Measurements from ENCODE around the gene C1orf35. TPM values are rescaled to one million over a fixed set of nuclear protein-coding genes. Genes with fewer than 3 reads are reported as not detected.

C1orf35 gene
- total and polyA plus RNA-seq, 2 experiments from 2014 or later: 36.2 to 43.7 TPM

GRCh38 chr1:228079601-228080263 is 23.4 kb downstream of the C1orf35 start:
- H3K36me3 ChIP-seq: no peaks in the 10 kb centered on the region
- peaks cover 13% of the 10 kb centered on the region for H3K4me1 ChIP-seq (ENCODE audit: low read depth)
- no peaks in the 10 kb centered on the region for H3K27me3 ChIP-seq
- no peak for DNase-seq (ENCODE audit: low read depth in 1 of 2, low spot score in 1 of 2)
- no peaks in the 10 kb centered on the region for H3K9me3 ChIP-seq (ENCODE audit: low read depth)
- no peak overlapping the region for H3K27ac ChIP-seq
- H3K4me3 ChIP-seq: no peak overlapping the region
- TF ChIP-seq CTCF (IDR thresholded peaks at IDR 0.05; ENCODE audit: low read depth, low read length): no peak

GRCh38 chr1:228079013-228079412 is 24.1 kb downstream of the C1orf35 start:
- Histone ChIP-seq H3K4me1 (ENCODE audit: low read depth) (peaks cover 6% of the 10 kb centered on the region), H3K27ac (no peak overlapping the region), H3K36me3 (no peaks in the 10 kb centered on the region), H3K4me3 (no peak overlapping the region), H3K9me3 (ENCODE audit: low read depth) (no peaks in the 10 kb centered on the region), H3K27me3 (no peaks in the 10 kb centered on the region)
- DNase-seq (ENCODE audit: low read depth in 1 of 2, low spot score in 1 of 2): no peak
- no peak for TF ChIP-seq CTCF (IDR thresholded peaks at IDR 0.05; ENCODE audit: low read depth, low read length)

- H3K9me3 ChIP-seq (ENCODE audit: low read depth): no peaks in the 10 kb centered on the region
- no peak overlapping the region for H3K4me3 ChIP-seq
- no peaks in the 10 kb centered on the region for H3K36me3 ChIP-seq
- no peak overlapping the region for H3K27ac ChIP-seq
- no peak for TF ChIP-seq CTCF (IDR thresholded peaks at IDR 0.05; ENCODE audit: low read depth, low read length)
- no peak for DNase-seq (ENCODE audit: low read depth in 1 of 2, low spot score in 1 of 2)
- no peaks in the 10 kb centered on the region for H3K27me3 ChIP-seq
- peaks cover 9% of the 10 kb centered on the region for H3K4me1 ChIP-seq (ENCODE audit: low read depth)
These were observed 25.4 kb downstream of the C1orf35 start for GRCh38 chr1:228077565-228078330.

- Histone ChIP-seq H3K9me3 (ENCODE audit: low read depth) (no peaks in the 10 kb centered on the region), H3K27me3 (no peaks in the 10 kb centered on the region), H3K27ac (no peak overlapping the region), H3K36me3 (no peaks in the 10 kb centered on the region), H3K4me3 (no peak overlapping the region), H3K4me1 (ENCODE audit: low read depth) (peaks cover 9% of the 10 kb centered on the region)
- DNase-seq (ENCODE audit: low read depth in 1 of 2, low spot score in 1 of 2): no peak
- no peak for TF ChIP-seq CTCF (IDR thresholded peaks at IDR 0.05; ENCODE audit: low read depth, low read length)
These were observed 26.2 kb downstream of the C1orf35 start for GRCh38 chr1:228076796-228077430.

GRCh38 chr1:228075801-228076271 is 27.3 kb downstream of the C1orf35 start:
- Histone ChIP-seq H3K9me3 (ENCODE audit: low read depth) (no peaks in the 10 kb centered on the region), H3K36me3 (no peaks in the 10 kb centered on the region), H3K4me3 (no peak overlapping the region), H3K27ac (no peak overlapping the region), H3K27me3 (peaks cover 8% of the 10 kb centered on the region), H3K4me1 (ENCODE audit: low read depth) (peaks cover 6% of the 10 kb centered on the region)
- TF ChIP-seq CTCF (IDR thresholded peaks at IDR 0.05; ENCODE audit: low read depth, low read length): no peak
- DNase-seq (ENCODE audit: low read depth in 1 of 2, low spot score in 1 of 2): no peak
